SHP77 treated with DMSO at 0.1 percent for 48 hours (cell line): Measurements from ENCODE around the gene CLSTN2.
A peak's percentile ranks its signal among the peaks of the same experiment; 100 is the strongest.

Source experiments
- DNase-seq: peaks from one replicate; lab custom pipeline; 2025; lab: John Stamatoyannopoulos, UW

Gene CLSTN2

DNA sequence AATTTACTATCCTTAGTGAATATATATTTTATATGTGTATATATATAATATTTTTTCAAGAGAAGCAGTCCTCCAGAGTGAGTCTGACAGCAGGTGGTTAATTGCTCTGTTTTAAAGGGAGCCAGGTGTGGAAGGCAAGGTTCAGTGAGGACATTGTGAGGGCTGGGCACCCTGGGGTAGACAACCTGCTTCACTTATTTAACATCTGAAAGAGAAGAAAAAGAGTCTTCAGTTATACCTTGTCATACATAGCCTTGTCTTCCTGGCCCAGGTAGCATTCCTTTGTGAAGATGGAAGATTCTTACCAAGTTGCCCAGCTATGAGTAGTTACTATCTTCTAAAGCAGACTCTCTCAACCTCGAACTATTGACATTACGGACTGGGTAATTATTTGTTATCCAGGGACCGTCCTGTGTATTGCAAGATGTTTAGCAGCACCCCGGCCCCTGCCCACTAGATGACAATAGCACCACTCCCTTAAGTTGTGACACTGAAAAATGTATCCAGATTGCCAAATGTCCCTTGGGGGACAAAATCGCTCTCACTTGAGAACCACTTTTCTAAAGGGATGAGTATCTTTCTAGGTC is 406.9 kb downstream of the CLSTN2 start:
- DNase-seq: no peak

DNA sequence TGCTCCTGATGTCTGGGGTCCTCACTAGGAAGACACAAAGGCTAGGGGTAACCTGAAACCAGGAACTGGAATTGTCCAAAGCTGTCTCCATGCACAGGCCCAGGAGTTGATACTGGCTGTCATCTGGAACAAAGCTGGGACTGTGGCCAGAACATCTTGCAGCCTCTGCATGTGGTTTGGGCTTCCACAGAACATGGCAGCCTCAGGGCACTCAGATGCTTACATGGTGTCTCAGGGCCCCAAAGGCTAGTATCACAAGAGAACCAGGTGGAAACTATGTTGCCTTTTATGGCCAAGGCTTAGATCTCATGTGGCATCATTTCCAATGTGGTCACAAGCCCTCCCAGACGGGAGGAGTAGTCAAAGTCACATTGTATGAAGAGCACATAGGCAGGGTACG is 407.7 kb downstream of the CLSTN2 start:
- no peak for DNase-seq

DNA sequence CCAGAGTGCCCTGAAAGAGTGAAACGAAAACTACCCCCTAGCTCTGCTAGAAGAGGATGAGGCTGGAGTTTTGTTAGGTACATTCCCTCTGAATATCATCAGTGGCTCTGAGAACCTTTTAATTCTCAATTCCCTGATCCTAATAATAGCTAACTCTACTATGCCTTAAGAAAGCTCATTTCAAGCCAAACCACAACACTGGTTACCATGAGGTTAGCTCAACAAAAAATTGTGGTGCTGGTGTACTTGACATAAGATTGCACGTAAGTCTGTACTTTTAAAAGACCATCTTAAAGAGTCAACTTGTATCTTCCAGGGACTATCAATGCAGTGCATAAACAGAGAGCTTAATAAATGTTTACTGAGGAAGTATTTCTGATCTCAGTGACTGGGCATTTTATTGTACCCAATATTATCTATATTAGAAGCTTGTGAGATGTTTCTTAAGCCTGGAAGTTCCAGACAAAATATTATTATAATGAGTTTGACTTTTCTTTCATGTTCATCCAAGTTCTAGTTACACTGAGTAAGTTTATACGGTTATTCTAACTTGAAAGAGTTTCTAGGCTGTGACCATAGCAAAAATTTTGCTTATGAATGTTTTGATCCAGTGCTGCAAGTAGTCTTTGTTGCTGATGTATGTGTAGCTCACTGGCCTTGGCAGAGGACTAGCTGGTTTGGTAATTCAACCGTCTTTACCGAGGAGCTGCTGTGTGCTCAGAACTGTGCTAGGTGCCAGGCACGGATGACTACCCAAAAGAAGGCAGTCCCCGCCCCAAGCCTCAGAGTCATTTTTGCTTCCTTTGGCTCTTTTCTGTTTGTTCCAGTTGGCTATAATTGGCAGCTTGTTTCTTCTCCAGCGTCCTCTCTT is 408.5 kb downstream of the CLSTN2 start:
- no peak for DNase-seq

DNA sequence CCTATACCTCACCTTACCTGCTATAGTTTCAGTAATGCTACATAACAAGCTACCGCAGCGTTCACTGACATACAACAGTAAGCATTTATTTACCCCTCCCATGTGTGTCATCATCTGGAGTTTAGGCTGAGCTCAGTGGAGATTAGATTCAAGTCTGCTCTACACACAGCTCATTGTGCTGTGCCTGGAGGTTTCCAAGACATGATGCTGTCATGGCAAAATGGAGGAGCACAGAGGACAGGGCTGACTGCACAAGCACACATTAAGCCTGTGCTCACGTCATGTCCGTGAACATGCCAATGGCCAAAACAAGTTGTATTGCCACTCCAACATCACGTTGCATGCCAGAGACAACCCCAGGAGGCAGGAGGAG is 409.1 kb downstream of the CLSTN2 start:
- DNase-seq: no peak

DNA sequence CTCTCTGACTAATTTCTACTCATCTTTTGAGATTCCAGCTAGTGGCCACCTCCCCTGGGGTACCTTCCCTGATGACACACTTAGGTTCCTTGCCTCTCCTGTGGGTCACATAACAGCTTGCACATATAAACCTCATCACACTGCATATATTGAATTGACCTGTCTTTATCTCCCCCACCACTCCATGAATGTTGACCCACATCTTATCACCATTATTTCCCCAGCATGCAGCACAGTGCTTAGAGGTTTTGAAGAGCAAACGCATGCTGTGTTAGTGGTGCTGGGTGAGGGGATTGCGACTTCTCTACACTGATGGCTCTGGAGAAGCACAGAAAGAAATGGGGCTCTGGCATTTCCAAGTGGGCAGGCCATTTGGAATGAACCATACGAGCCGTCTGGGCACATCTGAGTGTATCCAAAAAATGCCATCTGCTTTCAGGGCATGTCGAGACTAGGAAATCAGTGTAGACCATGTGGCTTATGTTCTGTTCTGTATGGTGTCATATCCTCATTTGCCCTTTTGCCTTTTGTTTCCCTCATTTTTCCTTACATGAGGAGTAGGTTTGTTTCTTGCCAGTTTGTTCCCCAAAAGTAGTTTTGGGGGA is 409.7 kb downstream of the CLSTN2 start:
- DNase-seq: no peak

DNA sequence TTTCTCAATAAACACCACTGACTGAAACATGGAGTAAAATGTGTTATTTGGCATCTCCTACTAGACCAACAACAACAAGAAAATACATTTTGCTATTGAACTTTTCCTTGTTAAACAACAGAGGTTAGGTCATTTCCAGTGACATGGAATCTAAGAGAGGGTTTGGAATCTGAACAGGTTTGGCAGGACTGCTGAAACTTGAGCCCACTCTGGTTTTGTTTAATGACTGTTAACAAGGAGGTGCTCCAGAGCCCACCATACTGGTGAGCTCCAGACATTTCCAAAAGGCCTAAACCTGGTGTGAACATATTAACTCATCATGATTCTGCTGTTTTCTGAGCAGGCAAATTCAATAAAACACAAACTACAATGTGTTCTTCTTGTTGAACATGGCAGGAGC is 412.2 kb downstream of the CLSTN2 start:
- no peak for DNase-seq

DNA sequence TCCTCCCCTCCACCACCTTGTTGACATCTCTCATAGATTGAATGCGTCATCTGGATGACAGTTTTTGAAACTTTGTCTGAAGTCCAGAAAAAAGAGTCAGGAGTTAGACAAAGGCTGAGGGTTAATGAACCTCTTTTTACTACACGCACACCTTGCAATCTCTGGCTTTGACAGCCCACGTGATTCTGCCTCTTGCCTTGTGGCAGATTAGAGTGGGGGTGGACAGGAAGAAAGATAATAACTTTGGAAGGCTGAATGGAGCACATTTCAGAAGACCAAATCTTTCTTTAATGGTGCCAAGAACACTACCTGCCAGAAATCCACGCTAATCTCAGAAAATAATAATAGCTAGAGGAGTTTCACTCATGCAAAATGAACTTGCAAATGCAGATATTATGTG is 415.0 kb downstream of the CLSTN2 start:
- DNase-seq: no peak

DNA sequence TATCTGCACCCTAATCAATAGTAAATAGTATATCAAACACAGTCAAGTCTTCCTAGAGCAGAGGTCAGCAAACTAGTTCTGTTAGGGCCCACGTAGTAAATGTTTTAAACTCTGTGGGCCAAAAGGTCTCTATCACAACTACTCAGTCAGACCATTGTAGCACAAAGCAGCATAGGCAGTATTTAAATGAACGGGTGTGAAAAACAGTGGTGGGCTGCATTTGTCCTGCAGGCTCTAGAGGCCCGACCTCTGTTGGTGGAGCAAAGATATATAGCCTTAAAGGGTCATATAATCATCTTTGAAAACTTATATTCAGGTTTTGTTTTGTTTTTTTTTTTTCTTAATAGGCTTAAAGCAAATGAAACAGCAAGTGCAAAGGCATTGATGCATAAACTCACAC is 416.5 kb downstream of the CLSTN2 start:
- DNase-seq: no peak

DNA sequence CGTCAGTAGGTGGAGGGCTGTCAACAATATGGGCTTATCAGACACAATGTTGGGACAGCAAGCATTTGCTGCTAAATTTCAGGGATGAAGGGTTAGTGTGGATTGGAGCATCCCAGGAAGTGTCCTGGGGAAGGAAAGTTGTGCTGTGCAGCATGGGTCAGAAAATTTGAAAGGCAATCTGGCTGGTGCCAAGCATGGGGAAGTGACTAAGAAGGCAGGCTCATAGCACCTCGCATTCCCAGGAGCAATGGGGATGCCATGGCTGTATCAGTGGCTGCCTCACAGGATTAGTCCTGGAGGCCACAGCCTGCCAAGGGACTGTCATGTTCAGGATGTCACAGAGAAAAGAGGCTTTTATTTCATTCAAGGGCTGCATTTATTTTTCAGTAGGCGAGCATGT is 420.5 kb downstream of the CLSTN2 start:
- no peak for DNase-seq

DNA sequence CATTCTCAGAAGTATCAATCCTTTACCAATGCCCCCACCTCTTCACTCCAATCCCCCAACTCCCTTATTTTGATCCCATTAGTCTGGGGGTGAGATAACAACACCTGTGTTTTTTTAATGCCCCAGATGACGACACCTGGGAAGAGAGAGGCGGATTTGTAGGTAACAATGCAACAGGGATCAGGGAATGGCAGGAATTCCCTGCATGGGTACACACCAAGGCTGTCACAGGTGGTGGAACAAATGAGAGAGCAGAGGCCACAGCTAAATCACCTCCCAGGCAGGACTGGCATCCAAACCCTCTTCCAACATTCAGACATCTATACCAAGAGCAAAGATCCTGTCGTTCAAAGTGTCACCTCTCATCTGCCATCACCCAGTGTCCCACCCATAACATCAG is 423.7 kb downstream of the CLSTN2 start:
- no peak for DNase-seq

DNA sequence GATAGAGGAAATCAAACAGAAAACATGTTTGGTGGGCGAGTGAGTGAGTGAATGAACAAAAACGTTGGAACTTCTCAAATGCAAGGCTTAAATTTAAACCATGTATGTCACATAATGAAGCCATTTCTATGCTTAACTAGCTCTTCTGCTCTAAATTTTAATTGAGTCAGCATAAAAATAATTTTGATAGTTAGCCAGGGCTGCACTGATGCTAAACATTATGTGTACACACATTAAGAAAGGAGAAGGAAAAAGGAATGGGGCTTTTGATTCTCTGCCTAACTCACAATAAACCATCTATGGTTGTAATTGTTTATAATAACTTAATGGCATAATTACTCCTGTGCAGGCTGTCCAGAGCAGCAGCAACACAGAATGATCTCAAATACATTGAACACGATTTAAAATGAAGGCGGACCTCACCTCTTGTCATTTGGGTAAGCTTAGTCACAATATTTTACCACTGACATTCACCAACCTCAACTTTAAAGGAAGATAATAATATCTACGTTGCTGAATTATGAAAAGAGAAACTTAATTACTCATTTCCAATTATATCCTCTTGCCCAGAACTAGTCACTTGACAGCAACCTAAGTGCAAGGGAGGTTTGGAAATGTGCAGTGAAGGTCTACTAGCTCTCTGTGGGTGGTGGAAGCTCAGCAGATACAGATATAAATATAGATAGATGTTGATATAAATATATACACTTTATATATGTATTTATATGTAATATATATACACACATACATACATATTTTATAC is 424.4 kb downstream of the CLSTN2 start:
- no peak for DNase-seq

DNA sequence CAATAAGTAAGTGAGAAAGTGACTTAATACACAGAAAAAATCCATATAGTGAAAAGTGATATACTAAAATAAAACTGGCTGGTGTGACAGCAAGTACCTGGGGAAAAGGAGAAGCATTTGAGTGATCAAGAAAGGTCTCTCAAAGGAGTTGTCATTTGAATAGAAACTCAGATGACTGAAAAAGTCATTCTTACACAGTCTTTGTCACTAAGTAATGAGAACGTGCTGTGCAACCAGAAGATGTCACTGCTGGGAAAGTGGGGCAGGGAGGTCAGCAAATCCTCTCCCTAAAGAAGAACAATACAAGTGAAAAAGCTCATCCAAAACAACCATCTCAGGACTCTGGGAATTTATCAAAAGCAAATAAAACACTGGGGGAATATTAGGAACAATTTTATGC is 425.3 kb downstream of the CLSTN2 start:
- DNase-seq: no peak

DNA sequence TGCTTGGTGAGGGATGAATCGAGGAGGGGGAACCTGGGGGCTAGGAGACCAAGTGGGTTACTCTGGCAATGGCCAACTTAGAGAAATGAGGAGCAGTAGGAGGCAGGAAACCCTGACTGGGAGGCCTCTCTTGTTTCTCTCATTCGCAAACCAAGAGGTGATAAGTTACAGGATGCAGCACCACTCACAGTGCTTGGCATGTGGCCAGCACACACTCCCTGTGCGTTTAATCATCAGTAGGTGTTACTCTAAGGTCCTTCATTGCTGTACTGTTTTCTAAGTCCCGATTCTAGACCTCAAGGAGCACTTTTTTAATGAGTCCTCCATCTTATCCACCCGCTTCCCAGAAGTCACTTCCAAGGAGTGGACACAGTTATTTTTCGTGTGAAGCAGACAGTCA is 428.8 kb downstream of the CLSTN2 start:
- no peak for DNase-seq

DNA sequence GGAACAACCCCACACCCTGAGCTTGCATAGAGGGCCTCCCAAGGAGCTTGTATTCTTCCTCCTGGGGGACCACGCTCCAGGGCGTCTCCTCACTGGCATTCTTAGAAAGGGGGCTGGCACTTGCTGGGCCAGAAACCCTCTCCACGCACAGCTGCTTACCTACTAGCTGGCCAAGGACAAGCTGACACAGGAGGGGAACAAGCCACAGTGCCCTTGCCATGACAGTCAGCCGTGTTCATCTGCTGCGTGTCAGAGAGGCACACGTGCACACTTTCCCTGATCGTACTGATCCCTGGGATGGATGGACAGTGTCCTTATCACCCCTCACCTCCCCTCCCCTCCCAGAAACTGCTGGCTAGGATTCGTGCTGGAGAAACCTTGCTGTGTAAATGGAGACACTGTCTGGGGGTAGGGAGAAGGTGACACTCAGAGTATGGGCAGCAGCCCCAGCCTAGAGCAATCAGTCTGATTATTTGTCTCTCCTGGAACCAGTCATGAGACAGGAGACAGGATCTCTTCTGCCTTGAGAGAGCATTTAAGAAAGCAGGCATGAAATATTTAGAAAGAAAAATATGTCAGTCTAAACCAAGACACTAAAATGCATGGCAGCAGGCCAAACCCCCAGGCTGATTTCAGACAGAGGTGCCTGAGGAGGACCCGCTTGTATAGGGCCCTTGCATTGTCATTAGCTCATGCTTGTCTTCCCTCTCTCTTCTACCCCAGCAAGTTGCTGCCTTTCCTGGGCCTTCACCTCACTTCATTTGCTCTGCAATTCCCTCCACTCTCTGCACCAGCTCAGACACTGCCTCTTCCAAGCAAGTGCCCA is 431.1 kb downstream of the CLSTN2 start:
- DNase-seq: no peak

DNA sequence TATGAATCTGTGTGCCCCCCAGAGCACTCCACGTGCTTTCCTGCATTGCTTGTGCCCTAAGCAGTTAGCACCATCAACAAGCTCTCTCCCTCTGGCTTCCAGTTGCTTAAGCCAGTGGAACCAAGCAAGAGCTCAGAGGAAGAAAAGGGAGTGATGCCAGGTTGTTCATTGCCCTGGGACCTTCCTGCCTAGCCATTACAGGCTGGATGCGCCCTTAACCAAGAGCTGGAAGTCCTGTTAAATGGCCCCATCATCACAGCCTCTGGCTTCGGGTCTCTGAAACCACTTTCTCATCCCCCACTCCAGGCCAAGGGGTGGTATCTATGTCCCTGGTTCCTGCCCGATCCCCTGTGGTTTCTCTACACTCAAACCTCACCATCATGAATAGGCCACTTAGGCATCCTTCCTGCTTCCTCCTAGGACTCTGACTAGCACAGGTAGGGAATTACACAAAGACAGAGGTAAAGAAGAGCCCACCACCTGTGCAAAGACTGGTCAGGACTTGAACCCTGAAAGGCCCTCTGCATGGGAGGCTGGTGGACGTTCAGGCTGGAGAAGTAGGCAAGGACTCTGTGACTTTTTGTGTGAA is 433.3 kb downstream of the CLSTN2 start:
- no peak for DNase-seq

DNA sequence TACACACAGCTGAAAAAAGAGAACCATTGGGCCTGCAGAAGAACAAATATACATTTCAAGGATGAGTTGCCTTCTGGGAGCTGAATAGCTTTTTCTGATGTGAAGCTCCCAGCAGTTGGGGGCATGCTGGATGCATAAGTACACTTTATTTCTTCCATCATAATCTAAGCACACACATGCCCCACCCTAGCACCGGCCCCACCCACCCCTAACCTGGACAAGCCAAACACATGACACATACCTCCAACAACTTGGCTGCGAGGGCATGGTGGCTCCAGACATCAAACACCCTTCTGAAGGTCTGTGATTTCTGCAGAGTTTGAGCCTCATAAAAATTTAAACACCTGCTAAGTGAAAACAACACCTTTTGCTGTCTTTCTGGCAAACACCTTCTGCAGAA is 435.7 kb downstream of the CLSTN2 start:
- peak; percentile 26 for DNase-seq

DNA sequence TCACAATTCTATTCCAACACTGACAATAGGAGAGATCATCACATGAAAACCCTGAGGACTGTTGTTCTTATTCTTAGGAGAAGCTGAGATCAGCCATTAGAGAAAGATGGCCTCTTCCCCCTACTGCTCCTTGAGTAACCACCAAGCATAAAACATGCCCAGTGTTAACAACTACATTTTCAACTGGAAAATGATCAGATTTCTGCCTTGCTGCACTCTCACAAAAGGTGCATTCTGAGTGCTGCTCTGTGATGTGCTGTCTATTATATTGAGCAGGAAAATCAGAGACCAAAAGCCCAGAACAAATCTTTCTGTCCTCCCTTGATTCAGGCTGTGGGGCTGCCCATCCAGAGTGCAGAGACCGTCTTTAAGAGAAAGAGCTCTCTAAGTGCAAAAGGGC is 438.2 kb downstream of the CLSTN2 start:
- no peak for DNase-seq

DNA sequence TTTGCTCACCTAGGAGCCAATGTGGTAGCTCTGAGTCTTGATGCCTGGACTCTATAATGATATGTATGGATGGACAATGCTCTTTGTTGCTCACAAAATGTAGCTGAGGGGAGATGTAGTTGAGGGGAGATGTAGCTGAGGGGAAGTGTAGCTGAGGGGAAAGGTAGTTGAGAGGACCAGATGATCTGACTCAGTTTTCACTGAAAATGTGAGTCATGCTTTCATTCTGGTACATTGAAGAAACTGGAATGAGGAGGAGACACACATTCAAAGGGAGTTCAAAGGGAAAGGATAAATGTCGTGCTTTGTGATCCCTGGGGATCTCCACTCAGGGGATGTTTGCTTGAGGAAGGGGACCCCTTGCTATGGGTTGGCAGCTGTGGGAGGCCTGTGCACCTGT is 440.0 kb downstream of the CLSTN2 start:
- no peak for DNase-seq

DNA sequence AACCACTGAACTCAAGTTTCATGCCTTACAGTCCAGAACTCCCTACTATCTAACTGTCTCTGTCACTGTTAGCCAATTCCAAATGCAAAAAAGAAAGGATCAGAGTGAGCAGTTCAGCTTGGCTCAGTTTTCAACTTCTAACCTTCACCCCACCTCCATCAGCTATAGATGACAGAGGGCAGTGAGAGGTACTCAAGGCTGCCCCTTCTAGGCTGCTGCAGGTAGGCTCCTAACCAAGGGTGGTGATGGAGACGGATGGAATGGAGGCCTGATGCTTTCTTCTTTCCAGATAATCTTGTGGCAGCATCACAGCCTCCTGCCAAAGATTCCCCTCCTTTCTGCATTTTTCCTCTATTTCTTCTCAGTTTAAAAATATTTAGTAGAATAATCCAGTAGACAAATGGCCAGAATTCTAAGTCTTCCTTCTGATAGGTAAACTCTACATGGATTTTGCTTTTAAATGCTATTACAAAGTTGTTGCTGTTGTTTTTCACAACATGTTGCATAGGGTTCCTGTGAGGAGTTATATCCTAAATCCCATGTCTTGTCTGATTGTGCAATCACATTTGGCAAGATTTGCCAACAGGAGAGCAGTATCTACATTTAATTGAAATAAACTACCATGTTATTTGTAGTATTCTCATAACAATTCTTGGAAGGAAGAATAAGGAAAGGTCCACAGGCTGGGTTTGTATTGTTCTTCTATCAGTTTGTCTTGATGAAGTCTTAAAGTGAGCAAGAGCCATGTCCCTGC is 441.3 kb downstream of the CLSTN2 start:
- DNase-seq: no peak

DNA sequence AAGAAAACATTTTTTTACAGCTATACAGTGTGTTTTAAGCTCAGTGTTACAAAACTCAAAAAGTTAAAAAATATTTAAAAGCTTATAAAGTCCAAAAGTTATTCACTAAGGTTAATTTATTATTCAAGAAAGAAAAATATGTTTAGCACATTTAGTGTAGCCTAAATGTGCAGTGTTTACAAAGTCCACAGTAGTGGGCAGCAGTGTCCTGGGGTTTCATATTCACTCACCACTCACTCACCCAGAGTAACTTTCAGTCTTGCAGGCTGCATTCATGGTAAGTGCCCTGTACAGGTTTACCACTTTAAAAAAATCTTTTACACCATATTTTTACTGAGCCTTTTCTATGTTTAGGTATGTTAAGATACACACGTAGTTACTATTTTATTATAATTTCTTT is 442.7 kb downstream of the CLSTN2 start:
- DNase-seq: no peak
